ENCODE data around the gene KCNJ11.

- TF ChIP-seq CTCF (IDR thresholded peaks at IDR 0.05; ENCODE audit: poor library complexity, severe bottlenecking) (no peak), EP300 (conservative IDR thresholded peaks at IDR 0.05; ENCODE audit: poor library complexity, severe bottlenecking) (no peak), RAD21 (conservative IDR thresholded peaks at IDR 0.05) (no peak)
- TF ChIP-seq, protein P1, sequence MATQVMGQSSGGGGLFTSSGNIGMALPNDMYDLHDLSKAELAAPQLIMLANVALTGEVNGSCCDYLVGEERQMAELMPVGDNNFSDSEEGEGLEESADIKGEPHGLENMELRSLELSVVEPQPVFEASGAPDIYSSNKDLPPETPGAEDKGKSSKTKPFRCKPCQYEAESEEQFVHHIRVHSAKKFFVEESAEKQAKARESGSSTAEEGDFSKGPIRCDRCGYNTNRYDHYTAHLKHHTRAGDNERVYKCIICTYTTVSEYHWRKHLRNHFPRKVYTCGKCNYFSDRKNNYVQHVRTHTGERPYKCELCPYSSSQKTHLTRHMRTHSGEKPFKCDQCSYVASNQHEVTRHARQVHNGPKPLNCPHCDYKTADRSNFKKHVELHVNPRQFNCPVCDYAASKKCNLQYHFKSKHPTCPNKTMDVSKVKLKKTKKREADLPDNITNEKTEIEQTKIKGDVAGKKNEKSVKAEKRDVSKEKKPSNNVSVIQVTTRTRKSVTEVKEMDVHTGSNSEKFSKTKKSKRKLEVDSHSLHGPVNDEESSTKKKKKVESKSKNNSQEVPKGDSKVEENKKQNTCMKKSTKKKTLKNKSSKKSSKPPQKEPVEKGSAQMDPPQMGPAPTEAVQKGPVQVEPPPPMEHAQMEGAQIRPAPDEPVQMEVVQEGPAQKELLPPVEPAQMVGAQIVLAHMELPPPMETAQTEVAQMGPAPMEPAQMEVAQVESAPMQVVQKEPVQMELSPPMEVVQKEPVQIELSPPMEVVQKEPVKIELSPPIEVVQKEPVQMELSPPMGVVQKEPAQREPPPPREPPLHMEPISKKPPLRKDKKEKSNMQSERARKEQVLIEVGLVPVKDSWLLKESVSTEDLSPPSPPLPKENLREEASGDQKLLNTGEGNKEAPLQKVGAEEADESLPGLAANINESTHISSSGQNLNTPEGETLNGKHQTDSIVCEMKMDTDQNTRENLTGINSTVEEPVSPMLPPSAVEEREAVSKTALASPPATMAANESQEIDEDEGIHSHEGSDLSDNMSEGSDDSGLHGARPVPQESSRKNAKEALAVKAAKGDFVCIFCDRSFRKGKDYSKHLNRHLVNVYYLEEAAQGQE (IDR thresholded peaks at IDR 0.05; ENCODE audit: borderline replicate concordance) = no peak
Measured at GRCh38 chr11:17385926-17386325, 2.5 kb downstream of the KCNJ11 start.

Data from neural cell (in vitro differentiated cells).